NCI-H2081 (cell line): Measurements from ENCODE around the gene GHRH.
A peak's percentile ranks its signal among the peaks of the same experiment; 100 is the strongest.

Source experiments
- DNase-seq, 2 experiments: peaks; one replicate each; lab custom pipeline; 2025; lab: John Stamatoyannopoulos, UW

The GHRH gene

DNA sequence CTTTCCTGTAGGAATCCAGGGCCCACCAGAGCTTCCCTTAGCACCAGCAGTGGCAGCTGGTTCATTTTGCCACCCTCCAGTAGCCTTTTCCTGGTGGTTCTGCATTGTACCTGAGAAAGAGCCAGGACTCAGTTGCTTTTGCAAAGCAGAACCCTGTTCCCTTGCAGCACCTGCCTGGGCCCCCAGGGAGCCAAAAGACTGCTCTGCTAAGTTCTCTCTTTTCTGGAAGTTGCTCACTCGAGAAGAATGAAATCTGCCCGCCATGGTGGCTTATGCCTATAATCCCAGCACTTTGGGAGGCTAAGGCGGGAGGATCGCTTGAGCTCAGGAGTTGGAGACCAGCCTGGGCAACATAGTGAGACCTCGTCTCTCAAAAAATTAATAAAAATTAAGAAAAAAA, 24.0 kb downstream of the GHRH start:
- no peak for DNase-seq

GRCh38 chr20:37236462-37236861, 25.2 kb downstream of the GHRH start:
- DNase-seq, result no peak

- no peak for DNase-seq
Measured at GRCh38 chr20:37235065-37235464, 26.5 kb downstream of the GHRH start.

DNA sequence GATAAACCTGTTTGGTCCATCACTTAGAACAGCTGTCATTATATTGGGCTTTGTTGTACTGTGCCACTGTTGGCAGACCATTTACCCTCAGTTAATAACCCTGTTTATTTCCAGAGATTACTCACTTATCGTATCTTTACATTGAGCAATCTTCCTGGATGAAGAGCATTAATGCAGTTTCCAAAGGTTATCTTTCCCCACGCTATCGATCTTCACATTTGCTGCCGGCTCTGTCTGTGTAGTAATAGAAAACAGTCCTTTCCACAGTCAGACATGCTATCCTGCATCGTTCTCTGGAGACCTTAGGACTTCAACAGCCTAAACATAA, 27.4 kb downstream of the GHRH start:
- DNase-seq, result no peak

DNA sequence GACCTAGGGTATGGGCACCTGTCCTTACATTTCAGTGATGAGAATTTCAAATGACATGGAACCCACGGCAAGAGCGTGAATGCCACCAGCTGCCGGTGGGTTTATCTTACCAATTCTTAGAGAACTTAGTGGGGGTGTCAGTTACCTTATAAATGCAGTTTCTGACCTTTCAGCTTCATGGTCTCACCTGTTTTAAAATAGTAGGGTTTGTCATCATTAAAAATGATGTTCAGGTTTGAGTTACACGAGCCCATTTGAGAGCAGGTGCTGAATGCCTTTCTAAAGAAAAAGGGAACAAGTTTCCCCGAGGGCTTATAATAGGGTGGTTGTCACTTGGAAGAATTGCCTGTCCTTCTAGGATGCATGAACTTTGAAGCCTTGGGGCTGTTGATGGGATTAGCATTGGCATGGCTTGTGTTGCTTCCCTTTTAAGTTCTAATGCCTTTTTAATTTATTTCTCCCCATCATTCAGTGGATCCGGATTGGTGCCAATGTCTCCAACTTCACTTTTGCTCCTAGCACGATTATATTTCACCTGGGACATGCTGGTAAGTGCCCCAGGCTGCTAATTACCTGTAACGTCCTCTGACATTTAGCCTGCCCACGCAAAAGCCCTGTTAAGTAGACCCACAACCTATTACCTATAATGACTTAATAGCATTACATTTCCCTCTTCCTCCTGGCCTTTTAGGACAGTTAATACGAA, 27.9 kb downstream of the GHRH start:
- DNase-seq, result peak; percentile 39 to 69

- DNase-seq, result peak in 1 of 2 experiments; percentile 34
Measured at GRCh38 chr20:37231947-37232630, 29.5 kb downstream of the GHRH start.

GRCh38 chr20:37230200-37230599, 31.4 kb downstream of the GHRH start:
- no peak for DNase-seq

DNA sequence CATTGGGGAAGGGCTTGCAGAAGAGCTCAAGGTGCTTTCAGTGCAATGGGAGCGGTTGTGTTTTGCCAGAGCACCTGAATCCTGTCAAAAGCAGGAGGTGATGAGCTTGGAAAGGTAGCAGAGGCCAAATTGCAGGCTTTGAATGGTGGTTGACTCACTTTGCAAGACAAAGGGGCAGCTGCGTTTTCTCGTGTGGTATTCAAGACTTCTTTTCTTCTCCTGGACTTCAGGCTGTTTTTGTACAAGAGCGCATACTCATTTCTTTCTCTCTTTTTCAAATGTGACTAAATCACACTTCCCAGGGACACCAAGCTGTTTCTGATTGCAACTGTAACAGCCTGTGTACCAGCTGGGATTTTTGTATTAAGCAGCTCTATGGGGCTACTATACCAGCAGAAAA, 32.3 kb downstream of the GHRH start:
- peak; percentile 38 to 49 for DNase-seq

DNA sequence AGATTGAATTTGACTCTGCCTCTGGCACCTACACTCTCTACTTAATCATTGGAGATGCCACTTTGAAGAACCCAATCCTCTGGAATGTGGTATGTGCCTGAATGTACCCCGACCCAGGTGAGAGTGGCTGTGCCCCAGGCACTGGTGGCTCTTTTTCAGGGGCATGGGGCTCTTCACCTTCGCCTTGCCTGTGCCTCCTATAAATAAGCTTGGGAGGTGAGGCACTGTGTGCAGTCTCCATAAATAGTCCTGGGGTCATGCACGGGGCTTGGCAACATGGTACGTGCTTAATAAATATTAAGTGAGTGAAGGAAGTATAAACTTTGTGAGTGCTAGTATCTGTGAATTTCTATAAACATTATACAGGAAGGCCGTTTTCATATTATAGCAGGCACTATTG, 33.0 kb downstream of the GHRH start:
- DNase-seq, result no peak

DNA sequence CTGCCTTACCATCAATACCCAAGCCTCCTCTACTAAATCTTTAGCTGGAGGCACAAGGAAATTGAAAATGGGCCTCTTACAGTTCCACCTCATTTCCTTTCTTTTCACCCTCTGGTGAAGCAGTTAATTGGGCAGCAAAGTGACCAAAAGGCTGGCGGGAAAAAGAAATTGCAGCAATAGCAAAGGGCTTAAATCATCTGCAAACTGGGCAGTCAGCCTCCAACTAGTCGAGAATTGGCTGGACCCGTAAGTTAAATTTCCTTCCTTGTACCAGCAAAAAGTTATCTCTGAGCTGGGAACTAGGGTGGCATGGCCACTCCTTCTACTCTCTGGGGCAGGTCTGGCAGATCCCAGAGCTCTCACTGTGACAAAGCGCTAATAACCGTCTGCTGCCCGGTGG, 33.5 kb downstream of the GHRH start:
- DNase-seq, result no peak

DNA sequence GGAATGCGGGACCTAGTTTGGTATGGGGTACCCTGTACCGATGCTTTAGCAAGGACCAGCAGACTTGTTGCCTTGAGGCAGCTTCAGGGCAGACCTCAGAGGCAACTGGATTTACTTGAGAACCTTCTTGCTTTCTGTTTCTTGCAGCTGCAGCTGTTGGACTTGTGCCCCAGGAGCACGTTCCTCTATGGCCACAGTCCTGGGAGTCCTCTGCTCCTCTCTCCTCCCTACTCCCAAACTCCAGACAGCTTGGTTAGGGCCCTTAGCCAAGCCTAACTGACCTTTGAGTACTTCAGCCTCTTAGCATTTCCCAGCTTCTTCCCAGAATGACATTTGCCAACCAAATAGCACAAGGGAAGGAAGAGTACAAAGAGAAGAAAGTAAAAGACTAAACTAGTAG, 34.7 kb downstream of the GHRH start:
- no peak for DNase-seq

DNA sequence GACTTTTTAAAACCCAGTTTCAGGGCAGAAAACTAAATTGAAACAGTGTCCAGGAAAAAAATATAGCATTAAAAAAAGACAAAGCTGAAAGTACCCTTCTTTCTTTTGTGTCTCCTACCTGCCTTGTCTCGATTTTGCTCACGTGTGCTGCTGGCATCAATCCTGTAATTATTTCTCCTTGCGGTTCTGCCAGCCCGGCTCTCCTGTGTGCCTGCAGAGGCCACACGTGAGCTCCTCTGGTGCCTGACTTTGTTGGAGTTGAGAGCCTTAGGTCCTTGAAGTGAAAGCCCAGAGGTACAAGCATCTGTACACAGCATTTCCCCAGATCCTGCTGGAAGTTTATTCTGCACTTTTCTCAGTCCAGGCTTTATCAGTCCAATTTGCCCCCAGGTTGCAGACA, 36.5 kb downstream of the GHRH start:
- no peak for DNase-seq

GRCh38 chr20:37223053-37223452, 38.6 kb downstream of the GHRH start:
- no peak for DNase-seq

DNA sequence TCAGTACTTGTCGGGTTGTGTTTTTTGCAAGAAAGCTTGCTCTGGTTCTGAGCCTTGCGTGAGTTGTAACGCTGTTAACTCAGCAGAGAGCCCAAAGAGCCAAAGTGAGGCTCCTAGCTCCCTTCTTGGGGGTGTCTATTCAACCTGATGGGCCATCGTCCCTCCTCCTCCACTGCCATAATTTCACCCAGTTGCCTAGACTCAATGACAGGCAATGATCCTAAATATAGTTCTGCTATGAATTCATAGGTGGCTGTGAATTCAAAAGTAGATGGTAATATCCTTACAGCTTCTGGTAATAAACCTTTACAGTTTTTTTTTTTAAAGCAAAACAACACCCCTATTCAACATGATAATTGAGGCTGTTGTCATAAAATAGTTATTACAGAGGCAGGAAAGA, 39.5 kb downstream of the GHRH start:
- DNase-seq, result no peak

GRCh38 chr20:37220731-37221130, 40.9 kb downstream of the GHRH start:
- DNase-seq, result no peak

DNA sequence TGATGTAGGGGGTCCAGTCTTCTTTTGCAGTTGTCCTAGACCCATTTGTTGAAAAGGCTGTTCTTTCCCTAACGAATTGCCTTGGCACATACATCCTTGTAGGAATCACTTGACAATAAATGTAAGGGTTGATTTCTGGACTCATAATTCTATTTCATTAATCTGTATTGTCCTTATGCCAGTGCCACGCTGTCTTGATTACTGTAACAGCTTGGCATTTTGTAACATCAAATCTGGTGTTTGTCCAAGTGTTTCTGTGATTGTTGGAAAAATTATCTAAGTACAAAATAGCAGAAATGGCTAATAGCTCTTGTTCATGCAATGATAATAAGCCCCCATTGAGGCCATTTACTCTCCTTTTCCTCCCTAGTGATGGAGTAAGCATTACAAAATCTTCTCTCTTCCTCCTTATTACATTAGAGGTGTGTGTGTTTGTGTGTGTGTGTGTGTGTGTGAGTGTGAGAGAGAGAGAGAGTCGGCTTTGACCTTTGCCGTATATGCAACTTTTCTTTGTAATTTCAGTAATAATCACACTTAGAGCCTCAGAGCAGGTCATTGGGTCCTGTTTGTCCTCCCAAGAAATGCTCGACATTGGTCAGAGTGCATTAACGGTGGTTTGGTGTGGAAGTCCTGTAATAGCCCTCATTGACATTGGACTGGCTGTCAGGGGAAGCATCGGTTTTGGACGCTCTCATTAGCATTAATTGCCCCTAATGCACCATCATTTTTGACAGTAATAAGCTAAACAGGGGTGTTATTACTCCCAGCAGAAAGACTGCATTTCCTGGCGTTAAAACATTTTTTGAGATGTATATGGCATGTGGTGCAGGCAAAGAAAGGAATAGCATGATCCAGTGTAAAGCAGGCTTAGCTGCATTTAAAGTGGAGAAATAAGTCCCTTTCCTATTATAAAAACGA, 41.6 kb downstream of the GHRH start:
- peak in 1 of 2 experiments; percentile 17 for DNase-seq

- no peak for DNase-seq
Measured at GRCh38 chr20:37218976-37219375, 42.6 kb downstream of the GHRH start.

- DNase-seq, result no peak
Measured at GRCh38 chr20:37218441-37218840, 43.2 kb downstream of the GHRH start.

DNA sequence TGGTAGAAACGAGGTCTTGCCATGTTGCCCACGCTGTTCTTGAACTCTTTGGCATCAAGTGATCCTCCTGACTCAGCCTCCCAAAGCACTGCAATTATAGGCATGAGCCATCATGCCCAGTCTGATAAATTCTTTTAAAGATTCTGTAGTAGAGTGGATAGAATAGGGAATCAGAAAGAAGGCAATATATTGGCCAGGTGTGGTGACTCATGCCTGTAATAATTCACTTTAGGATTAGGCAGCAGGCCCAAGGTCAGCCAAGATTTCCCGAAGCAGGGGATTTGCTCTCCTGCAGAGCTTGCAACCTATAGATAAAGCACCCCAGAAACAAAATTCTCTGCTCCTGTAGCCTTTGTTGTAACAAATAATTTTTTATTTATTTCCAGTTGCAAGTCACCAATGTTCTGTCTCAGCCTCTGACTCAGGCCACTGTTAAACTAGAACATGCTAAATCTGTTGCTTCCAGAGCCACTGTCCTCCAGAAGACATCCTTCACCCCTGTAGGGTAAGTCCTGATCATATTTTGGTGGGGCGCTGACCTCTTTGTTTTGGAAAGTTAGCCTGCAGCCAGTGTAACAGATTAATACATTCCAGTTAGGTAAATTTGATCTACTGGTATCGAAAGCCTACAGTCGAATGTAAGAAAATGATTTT, 51.8 kb downstream of the GHRH start:
- no peak for DNase-seq

DNA sequence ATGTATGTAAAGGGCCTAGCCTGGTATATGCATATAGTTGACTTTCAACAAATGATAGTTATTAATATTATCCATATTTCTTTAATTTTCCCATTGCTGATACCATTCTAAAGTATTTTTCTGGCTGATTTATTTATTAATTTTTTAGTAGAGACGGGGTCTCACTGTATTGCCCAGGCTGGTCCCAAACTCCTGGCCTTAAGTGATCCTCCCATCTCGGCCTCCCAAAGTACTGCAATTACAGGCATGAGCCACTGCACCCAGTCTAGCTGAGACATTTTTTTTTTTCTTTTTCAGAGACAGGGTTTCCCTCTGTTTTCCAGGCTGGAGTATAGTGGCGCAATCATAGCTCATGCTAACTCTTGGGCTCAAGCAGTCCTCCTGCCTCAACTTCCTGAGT, 52.4 kb downstream of the GHRH start:
- DNase-seq, result no peak

- DNase-seq, result no peak
Measured at GRCh38 chr20:37207171-37207570, 54.4 kb downstream of the GHRH start.

GRCh38 chr20:37205794-37206193, 55.8 kb downstream of the GHRH start:
- peak in 1 of 2 experiments; percentile 42 for DNase-seq
